K562 (cell line): ENCODE measurements around the gene ERF. TPM values are rescaled to one million over a fixed set of nuclear protein-coding genes. Genes with fewer than 3 reads are reported as not detected.

Experiments used
- ATF7 ChIP-seq: fragments of 450-650 bp; IDR thresholded peaks from 2 replicates; pipeline ENCODE4 v1.7.1; 2014; ENCODE audit warnings: mild to moderate bottlenecking, moderate library complexity
- ESRRA ChIP-seq: fragments of 450-650 bp; IDR thresholded peaks from 2 replicates; pipeline ENCODE4 v1.6.1; 2014; ENCODE audit warnings: low read depth, mild to moderate bottlenecking, moderate library complexity, borderline replicate concordance
- FOXP1 ChIP-seq: sonication (generic); formaldehyde crosslinking; IDR thresholded peaks from 2 replicates; pipeline ENCODE4 v1.8.0; 2022; ENCODE audit warnings: mild to moderate bottlenecking, missing genetic modification reagents
- MBD2 ChIP-seq: sonication (generic); IDR thresholded peaks from 2 replicates; pipeline ENCODE4 v1.6.1; 2016; ENCODE audit warnings: low read depth, borderline replicate concordance
- NR2C2 ChIP-seq, 2 experiments: fragments of 200-800 bp in 1 of 2; sonication (Bioruptor generic) in 1 of 2; sonication (generic) in 1 of 2; formaldehyde crosslinking in 1 of 2; IDR thresholded peaks; 2 replicates each; pipeline versions ENCODE4 v1.6.1 to v1.8.0; 2016 to 2022; ENCODE audit warnings: mild to moderate bottlenecking in 1 of 2, missing compliant biosample characterization in 1 of 2, missing genetic modification characterization in 1 of 2, missing genetic modification reagents in 1 of 2
- RBM22 ChIP-seq: fragments of 200-400 bp; formaldehyde crosslinking; IDR thresholded peaks from 2 replicates; pipeline ENCODE4 v1.6.1; 2018; ENCODE audit warnings: low read length, low read depth; ENCODE audit not compliant: poor library complexity, severe bottlenecking
- SMAD4 ChIP-seq: fragments of 250-450 bp; sonication (Bioruptor Pico); conservative IDR thresholded peaks from 2 replicates; pipeline ENCODE4 v1.8.0; 2021; ENCODE audit warnings: inconsistent platforms, mild to moderate bottlenecking, moderate library complexity
- ZBTB2 ChIP-seq: fragments of 450-650 bp; IDR thresholded peaks from 2 replicates; pipeline ENCODE4 v1.6.1; 2016; ENCODE audit warnings: antibody characterized with exemption
- ZKSCAN1 ChIP-seq: fragments of 150-350 bp; IDR thresholded peaks from 2 replicates; pipeline ENCODE4 v1.6.1; 2016; ENCODE audit warnings: low read depth, low read length
- ZNF609 ChIP-seq: sonication (generic); formaldehyde crosslinking; IDR thresholded peaks from 2 replicates; pipeline ENCODE4 v1.8.1; 2023; ENCODE audit warnings: missing genetic modification reagents, mild to moderate bottlenecking, borderline replicate concordance
- polyA plus RNA-seq, 8 experiments: library from polyadenylated mRNA; depleted of rRNA in 4 of 8; stranded (reverse) in 5 of 8; unstranded in 3 of 8; fragments of >200 nt; fragmentation: Nextera tagmentation in 2 of 8; fragmentation: Illumina TruSeq in 1 of 8; extraction: Ambion mirVana in 2 of 8; extraction: Trizol in 1 of 8; gene quantifications; 2 replicates each; pipeline versions ENCODE4 v1.2.1 to v1.2.3, GENCODE V29; 2011 to 2014; ENCODE audit warnings: inconsistent platforms in 1 of 8, missing spikeins in 1 of 8
- total RNA-seq, 7 experiments: library from RNA; depleted of rRNA in 6 of 7; stranded (reverse); fragments of >200 nt in 6 of 7; fragmentation: Illumina TruSeq in 2 of 7; extraction: Trizol in 2 of 7; gene quantifications; 2 replicates each; pipeline versions ENCODE4 v1.2.1 to v1.2.3, GENCODE V29; 2011 to 2021; ENCODE audit warnings: low replicate concordance in 1 of 7
- TF ChIP-seq, protein P1 (sequence below): fragments of 450-650 bp; formaldehyde crosslinking; IDR thresholded peaks from 2 replicates; pipeline ENCODE4 v1.4.0; 2020; ENCODE audit warnings: mild to moderate bottlenecking, mixed read lengths
- TF ChIP-seq, protein P2 (sequence below): sonication (generic); formaldehyde crosslinking; IDR thresholded peaks from 2 replicates; pipeline ENCODE4 v1.8.0; 2023; ENCODE audit warnings: mild to moderate bottlenecking, missing genetic modification reagents

The ERF gene
- total and polyA plus RNA-seq, 9 of the 15 experiments (the other 6 are each of a cell fraction or from before 2014, with no cell fraction given) = 0.03 to 75.4 (median 27.0) TPM

DNA sequence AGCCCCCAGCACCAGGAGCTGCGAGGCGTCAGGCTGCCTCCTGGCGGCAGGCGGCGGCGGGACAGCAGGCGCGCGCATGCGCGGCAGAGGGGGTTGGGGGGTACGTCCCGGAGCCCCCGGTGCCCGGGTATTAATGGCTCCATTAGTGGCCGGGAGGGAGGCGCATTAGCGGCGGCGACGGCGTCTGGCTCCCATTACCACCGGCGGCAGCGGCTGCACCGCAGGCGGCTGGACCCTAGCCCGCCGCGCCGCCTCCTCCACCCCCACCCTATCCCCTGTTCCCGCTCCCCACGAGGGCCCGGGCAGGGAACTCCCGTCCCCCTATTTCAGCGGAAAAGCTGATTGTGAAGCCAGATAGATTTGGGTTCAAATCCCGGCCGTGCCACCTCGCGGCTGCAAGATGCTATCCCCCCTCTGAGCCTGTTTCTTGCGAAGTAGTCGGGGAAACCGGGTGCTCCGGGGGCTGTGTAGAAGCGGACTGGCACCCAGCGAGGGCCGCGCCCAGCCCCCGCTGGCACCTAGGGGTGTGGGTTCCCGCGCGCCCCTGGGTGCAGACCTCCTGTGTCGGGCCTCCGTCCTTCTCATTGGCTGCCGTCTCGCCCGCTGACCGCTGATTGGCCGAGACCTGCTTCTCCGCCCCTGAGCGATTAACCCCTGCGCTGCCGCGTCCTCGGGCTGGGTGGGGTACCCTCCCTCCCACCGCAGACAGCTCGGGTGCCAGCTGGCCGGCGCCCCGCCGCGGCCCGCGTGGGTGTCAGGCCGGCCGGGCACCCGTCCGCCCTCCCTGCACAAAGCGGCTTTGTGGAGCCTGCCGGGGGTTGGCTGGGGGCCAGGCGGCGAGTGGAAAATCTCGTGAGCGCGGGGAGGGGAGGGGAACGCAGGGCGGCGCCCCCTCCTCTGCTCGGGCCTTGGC is 25.2 kb upstream of the ERF start (continued):
- TF ChIP-seq, protein P1, sequence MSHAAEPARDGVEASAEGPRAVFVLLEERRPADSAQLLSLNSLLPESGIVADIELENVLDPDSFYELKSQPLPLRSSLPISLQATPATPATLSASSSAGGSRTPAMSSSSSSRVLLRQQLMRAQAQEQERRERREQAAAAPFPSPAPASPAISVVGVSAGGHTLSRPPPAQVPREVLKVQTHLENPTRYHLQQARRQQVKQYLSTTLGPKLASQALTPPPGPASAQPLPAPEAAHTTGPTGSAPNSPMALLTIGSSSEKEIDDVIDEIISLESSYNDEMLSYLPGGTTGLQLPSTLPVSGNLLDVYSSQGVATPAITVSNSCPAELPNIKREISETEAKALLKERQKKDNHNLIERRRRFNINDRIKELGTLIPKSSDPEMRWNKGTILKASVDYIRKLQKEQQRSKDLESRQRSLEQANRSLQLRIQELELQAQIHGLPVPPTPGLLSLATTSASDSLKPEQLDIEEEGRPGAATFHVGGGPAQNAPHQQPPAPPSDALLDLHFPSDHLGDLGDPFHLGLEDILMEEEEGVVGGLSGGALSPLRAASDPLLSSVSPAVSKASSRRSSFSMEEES (CRISPR knock-in tag) = peak; percentile 2; the same call in 1 of the 2 replicates
- TF ChIP-seq ZKSCAN1 (no peak), ZNF609 (CRISPR knock-in tag) (no peak), MBD2 (peak; percentile 74; the same call in 1 of the 2 replicates), ESRRA (0 out of 2 replicates have a peak, but pooled peaks have one; percentile 17), ZBTB2 (peak; percentile 90; the same call in 1 of the 2 replicates), ATF7 (peak; percentile 48; the same call in 1 of the 2 replicates), SMAD4 (CRISPR knock-in tag) (peak; percentile 46), RBM22 (peak; percentile 52), FOXP1 (CRISPR knock-in tag) (peak; percentile 8; the same call in 1 of the 2 replicates), NR2C2 (CRISPR knock-in tag; IDR thresholded peaks at IDR 0.05) (no peak), NR2C2 (tag; IDR thresholded peaks at IDR 0.05) (no peak)
- TF ChIP-seq, protein P2, sequence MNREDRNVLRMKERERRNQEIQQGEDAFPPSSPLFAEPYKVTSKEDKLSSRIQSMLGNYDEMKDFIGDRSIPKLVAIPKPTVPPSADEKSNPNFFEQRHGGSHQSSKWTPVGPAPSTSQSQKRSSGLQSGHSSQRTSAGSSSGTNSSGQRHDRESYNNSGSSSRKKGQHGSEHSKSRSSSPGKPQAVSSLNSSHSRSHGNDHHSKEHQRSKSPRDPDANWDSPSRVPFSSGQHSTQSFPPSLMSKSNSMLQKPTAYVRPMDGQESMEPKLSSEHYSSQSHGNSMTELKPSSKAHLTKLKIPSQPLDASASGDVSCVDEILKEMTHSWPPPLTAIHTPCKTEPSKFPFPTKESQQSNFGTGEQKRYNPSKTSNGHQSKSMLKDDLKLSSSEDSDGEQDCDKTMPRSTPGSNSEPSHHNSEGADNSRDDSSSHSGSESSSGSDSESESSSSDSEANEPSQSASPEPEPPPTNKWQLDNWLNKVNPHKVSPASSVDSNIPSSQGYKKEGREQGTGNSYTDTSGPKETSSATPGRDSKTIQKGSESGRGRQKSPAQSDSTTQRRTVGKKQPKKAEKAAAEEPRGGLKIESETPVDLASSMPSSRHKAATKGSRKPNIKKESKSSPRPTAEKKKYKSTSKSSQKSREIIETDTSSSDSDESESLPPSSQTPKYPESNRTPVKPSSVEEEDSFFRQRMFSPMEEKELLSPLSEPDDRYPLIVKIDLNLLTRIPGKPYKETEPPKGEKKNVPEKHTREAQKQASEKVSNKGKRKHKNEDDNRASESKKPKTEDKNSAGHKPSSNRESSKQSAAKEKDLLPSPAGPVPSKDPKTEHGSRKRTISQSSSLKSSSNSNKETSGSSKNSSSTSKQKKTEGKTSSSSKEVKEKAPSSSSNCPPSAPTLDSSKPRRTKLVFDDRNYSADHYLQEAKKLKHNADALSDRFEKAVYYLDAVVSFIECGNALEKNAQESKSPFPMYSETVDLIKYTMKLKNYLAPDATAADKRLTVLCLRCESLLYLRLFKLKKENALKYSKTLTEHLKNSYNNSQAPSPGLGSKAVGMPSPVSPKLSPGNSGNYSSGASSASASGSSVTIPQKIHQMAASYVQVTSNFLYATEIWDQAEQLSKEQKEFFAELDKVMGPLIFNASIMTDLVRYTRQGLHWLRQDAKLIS = 0 out of 2 replicates have a peak, but pooled peaks have one; percentile 58
